Stimulated activated CD4-positive, alpha-beta T cell treated with anti-CD3 and anti-CD28 coated beads, Interleukin-12 subunit alpha, Interleukin-12 subunit beta, amount 100 ng/mL, for 24 hours (primary cell): Measurements from ENCODE around the gene VIPR2.
"Not testable (repeated sequence)": the region's sequence is repeated elsewhere in the genome, so short reads cannot be mapped to it uniquely, and the experiment has no call there.

ENCODE experiments used
- DNase-seq, 2 experiments: peaks; one replicate each; pipeline ENCODE4 v3.0.0-alpha.2; 2020; ENCODE audit warnings: low read depth in 2 of 2

VIPR2 gene

GRCh38 chr7:159144758-159145489 lies at the start of gene VIPR2:
TSS of gene VIPR2 (minus strand) at chr7:159144867. CDS start at chr7:159144771, 96 bp downstream.
- DNase-seq, result peak in 1 of 2 experiments; percentile 11

GRCh38 chr7:159193543-159194090 lies 49.0 kb upstream of the VIPR2 start:
- DNase-seq, result no peak

GRCh38 chr7:159192725-159193453 lies 48.2 kb upstream of the VIPR2 start:
- DNase-seq, result no peak

GRCh38 chr7:159192013-159192412 lies 47.3 kb upstream of the VIPR2 start:
- no peak for DNase-seq

- no peak for DNase-seq
These were observed 46.6 kb upstream of the VIPR2 start for GRCh38 chr7:159191236-159191635.

- DNase-seq, result no peak
These were observed 43.3 kb upstream of the VIPR2 start for GRCh38 chr7:159188011-159188410.

GRCh38 chr7:159179241-159179640 lies 34.6 kb upstream of the VIPR2 start:
- DNase-seq, result no peak

- no peak for DNase-seq
These were observed 32.8 kb upstream of the VIPR2 start for GRCh38 chr7:159177284-159177953.

GRCh38 chr7:159175792-159176191 lies 31.1 kb upstream of the VIPR2 start:
- no peak for DNase-seq

GRCh38 chr7:159175100-159175499 lies 30.4 kb upstream of the VIPR2 start:
- not testable (repeated sequence) for DNase-seq

- DNase-seq, result no peak
These were observed 27.7 kb upstream of the VIPR2 start for GRCh38 chr7:159172400-159172799.

- DNase-seq, result no peak
These were observed 24.7 kb upstream of the VIPR2 start for GRCh38 chr7:159169391-159169790.

- no peak for DNase-seq
These were observed 22.5 kb upstream of the VIPR2 start for GRCh38 chr7:159167139-159167538.

GRCh38 chr7:159166530-159166929 lies 21.9 kb upstream of the VIPR2 start:
- no peak for DNase-seq

- no peak for DNase-seq
These were observed 20.7 kb upstream of the VIPR2 start for GRCh38 chr7:159165352-159165751.

GRCh38 chr7:159163703-159164301 lies 19.1 kb upstream of the VIPR2 start:
- DNase-seq, result not testable (repeated sequence)

- not testable (repeated sequence) for DNase-seq
These were observed 17.5 kb upstream of the VIPR2 start for GRCh38 chr7:159162050-159162626.

- DNase-seq, result no peak
These were observed 15.8 kb upstream of the VIPR2 start for GRCh38 chr7:159160450-159160849.

GRCh38 chr7:159159731-159160130 lies 15.1 kb upstream of the VIPR2 start:
- DNase-seq, result no peak

GRCh38 chr7:159158888-159159405 lies 14.3 kb upstream of the VIPR2 start:
- no peak for DNase-seq
